HG03135 (cell line): ENCODE measurements around the gene ZNF786.
"Not testable (repeated sequence)": the region's sequence is repeated elsewhere in the genome, so short reads cannot be mapped to it uniquely, and the experiment has no call there.

ENCODE experiments used
- ATAC-seq: cut with Tn5 transposase; IDR thresholded peaks from one replicate; pipeline ENCODE4 v1.9.1; 2021; ENCODE audit warnings: mild to moderate bottlenecking, moderate library complexity; ENCODE audit not compliant: unreplicated experiment

The ZNF786 gene

DNA sequence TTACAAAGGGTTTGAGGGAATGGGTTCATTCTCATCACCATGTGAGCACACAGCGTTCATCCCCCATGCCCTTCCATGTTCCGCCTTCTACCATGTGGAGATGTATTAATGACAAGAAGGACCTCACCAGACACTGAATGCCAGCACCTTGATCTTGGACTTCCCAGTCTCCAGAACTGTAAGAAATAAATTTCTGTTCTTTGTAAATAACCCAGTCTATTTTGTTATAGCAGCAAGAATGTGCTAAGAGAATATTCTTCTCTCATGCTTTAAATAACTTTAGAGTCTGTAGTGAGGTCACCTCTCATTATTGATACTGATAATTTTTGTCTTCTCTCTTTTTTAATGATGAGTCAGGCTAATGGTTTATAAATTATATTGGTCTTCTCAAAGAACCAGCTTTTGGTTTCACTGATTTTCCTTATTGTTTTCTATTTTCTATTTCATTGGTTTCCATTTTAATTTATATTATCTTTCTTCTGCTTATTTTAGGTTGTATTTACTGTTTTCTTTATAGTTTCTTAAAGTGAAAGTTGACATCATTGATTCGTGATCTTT lies 59.1 kb downstream of the ZNF786 start:
- no peak for ATAC-seq

DNA sequence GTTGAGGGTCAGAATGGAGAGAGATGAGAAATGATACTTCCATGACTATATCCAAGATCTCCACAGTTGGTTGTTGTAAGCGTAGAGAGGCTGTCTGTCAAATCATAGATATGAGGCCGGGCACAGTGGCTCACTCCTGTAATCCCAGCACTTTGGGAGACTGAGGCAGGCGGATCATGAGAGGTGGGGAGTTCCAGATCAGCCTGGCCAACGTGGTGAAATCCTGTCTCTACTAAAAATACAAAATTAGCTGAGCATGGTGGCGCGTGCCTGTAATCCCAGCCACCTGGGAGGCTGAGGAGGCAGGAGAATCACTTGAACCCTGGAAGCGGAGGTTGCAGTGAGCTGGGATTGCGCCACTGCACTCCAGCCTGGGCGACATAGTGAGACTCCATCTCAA lies 60.1 kb downstream of the ZNF786 start:
- not testable (repeated sequence) for ATAC-seq

DNA sequence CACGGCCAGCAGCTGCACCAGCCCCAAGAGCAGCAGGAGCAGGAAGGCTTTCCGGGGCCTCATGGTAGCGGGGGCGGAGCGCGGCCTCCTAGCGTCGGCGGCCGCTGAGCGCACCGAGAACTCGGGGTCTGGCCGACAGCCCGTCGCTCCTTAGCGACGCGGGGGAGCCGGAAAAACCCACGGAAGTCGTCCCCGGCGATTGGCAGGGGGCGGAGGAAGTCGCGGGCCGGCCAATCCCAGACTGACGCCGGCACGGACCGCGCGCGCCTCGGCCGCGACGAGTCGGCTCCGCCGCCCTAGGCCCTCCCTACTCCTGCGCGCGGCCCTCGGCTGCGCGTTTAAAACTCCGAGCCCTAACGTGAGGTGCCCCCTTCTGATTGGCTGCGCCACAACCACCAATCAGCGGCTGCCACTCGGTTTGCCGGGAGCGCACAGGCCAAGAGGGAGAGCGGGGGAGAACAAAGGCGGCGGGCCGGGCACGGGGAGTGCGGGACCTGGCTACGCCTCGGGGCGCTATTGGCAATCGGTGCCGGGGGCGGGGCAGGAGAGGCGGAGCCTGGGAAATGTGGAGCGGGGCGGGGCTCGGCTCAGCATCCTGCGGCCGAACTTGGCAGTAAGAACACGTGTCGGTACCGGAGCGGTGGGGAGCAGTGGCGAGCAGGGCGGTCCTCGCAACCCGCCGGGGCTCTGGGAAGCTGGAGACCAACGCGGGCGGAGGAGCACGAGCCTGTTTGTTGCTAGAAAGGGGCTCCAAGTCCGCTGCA lies 62.0 kb downstream of the ZNF786 start, which contains the start of gene PDIA4:
Gene PDIA4, minus strand, starts transcription at position 160 of the 764 bp plus-strand sequence. Its CDS starts 97 bp downstream, at position 63.
- peak; percentile 94 for ATAC-seq

DNA sequence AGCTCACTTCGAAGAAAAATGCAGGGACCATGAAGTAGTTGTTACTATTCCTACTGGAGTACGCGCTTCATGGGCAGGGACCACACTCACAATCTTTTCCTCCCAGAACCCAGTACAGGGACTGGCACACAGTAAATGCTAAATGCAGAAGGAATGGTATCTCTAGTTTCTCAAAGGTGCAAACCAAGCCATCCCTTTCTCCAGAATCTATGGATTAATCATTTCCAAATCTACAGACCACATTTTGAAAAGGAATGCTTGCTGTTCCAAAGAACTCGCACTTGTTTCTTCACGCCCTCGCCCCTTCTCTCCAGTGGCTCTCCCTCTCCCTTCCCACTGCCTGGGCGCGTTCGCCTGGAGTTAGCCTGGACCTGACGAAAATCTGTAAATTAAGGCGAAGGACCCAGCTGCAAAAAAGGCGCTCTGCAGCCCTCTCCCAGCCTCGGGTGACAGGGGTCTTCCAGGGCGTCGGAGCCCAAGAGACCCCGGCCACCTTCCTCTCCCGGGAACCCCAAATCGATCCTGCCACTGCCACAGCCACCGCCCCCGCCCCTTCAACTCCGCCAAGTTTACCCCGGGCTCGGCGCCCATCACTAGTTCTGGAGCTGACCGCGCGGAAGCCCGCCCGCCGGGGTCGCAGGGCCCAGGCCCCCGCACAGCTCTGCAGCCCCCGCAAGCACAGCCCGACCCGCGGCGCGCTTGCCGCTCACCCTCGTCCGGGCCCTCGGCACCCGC lies 62.7 kb downstream of the ZNF786 start:
- ATAC-seq: no peak

DNA sequence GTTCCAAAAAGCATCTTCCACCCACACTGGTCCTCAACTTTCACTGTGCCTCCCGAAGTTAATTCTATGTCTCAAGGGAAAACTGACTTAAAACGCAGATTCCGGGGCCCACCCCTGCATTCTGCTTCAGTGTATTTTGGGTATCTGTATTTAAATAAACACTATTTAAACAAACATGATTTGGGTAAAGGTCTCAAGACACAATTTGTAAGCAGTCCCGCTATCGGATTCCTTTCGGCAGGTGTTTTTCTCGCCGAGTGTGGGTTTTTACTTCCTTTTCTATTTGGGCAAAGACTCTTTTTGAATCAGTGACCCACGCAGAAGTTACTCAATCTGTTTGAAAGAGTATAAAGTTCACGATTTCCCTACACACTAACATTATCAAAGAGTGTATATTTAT lies 63.5 kb downstream of the ZNF786 start:
- no peak for ATAC-seq

DNA sequence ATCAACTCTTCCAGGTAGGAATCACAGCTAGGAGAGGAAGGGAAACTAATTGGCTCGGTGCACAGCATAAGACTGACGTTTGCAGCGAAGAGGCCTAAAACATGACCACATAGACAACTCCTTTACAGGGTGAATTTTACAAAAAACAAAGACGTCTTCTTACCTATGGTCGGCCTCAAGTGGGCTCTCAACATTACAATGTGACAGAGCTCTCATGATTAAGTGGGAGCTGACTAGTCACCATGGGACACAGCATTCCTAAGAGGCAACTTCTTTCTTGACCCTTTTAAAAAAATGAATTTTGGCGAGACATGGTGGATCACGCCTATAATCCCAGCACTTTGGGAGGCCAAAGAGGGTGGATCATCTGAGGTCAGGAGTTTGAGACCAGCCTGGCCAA lies 66.9 kb downstream of the ZNF786 start:
- ATAC-seq: no peak

DNA sequence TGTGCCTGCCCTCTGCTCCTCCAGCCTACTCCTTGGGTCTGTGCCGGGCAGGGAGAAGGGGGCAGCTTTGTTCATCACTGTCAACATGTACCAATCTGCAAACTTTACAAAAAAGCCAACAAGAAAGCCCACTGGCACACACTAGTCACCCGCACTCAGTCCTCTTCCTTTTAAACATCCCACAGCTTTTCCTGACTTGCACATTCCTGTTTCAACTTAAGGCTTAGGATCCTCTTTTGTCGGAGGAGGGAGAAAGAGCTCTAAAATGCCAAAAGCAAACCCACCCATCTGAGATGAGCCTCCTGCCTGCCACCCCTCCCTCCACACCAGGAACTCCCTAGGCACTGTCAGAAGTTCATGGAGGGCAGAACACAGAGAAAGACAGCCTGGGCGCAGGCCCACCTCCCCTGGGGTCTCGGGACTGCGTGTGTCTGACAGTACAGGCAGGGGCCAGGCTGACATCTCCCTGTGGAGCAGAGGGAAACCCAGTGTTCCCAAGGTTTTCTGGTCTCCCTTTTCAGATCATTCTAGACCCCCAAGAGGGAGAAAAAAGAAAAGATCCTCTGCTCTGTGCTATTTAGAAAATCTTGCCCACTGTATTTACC lies 67.7 kb downstream of the ZNF786 start:
- no peak for ATAC-seq

DNA sequence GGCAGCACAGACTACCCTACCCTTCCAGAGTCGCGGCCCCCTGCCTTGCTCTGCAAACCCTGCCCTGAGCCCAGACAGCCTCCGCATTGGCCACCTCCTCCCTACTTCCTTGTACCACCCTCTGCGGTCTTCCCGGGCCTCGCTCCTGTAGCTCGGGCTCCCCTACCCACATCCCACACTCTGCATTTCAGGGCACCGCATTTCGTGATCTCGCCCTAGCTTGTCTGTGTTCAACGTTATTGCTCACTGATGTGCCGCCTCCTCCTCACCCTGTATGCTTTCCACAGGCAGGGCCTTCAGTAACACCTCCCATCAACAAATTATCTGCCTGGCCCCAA lies 68.8 kb downstream of the ZNF786 start:
- ATAC-seq: no peak

DNA sequence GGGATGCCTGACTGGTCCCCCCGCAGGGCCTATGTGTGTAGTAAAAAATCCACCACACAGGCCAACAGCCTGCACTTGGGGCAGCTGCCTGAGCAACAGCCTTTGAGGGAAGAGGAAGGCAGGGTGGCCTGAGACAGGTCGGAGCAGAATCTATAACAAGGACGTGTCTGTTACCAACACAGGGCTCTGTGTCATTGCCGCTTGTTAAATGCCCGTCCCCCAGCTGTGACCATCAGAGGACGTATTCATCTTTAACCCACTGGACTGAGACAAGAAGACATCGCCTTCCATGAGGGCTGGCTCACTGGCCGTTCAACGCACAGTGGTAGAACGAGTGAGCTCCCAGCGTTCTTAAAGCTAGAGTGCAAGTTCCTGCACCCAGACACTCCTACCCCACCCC lies 70.0 kb downstream of the ZNF786 start:
- ATAC-seq: no peak
